Measurements from ENCODE around the gene NR2F2. TPM values are rescaled to one million over a fixed set of nuclear protein-coding genes. Genes with fewer than 3 reads are reported as not detected.

Gene NR2F2
- total and polyA plus RNA-seq, 8 donors: 7.0 to 25.6 (median 14.0) TPM

DNA sequence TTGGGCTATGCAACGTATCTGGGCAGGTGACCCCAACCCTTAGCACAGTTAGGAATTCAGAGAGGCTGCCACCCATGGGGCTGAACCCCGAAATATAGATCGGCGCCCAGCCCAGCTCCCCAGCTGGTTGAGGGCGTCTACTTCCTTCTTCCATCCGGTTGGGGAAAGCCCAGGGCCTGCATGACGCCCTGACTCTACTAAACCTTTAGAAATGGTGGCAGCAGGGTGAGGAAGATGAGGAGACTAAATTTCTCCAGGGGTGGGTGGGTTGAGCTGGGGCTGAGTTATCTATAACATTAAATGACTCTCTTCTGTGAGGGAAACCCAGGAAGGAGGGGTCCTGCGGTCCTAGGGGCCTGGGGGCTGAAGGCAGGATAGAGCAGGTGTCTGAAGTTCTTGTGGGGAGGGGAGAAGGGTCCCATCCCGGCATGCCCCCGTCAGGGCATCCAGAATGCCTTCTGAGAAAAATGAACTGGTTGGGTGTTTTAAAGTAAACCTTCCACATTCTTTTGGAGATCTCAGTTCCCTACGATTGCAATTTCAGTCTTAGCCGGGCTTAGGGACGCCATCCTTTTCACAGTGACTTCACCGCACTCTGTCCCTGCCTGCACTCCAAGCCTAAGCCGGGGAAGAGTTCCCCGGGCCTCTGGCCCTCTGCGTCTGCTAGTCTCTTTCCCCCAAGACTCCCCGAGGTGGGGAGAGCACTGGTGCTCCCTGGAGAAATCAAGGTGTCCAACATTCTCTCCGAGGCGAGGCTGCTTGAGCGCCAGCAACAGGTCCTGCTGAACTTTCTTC is 28.5 kb downstream of the NR2F2 start:
- H3K4me3 ChIP-seq: peak overlapping the region in 1 of 4 donors; percentile 42
- TF ChIP-seq, protein P1, sequence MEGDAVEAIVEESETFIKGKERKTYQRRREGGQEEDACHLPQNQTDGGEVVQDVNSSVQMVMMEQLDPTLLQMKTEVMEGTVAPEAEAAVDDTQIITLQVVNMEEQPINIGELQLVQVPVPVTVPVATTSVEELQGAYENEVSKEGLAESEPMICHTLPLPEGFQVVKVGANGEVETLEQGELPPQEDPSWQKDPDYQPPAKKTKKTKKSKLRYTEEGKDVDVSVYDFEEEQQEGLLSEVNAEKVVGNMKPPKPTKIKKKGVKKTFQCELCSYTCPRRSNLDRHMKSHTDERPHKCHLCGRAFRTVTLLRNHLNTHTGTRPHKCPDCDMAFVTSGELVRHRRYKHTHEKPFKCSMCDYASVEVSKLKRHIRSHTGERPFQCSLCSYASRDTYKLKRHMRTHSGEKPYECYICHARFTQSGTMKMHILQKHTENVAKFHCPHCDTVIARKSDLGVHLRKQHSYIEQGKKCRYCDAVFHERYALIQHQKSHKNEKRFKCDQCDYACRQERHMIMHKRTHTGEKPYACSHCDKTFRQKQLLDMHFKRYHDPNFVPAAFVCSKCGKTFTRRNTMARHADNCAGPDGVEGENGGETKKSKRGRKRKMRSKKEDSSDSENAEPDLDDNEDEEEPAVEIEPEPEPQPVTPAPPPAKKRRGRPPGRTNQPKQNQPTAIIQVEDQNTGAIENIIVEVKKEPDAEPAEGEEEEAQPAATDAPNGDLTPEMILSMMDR (IDR thresholded peaks at IDR 0.05): no peak
- DNase-seq: no peak
- no peak for ATAC-seq
- H3K9me3 ChIP-seq: no peaks in the 10 kb centered on the region
- no peaks in the 10 kb centered on the region for H3K36me3 ChIP-seq
- intact Hi-C loops (cut with DNase I): loop anchor here in 2 of 3 donors (10.0 kb wide), 2 partner anchors 876 to 1396 kb away; no protein-coding TSS in a partner anchor
- no peaks in the 10 kb centered on the region for H3K4me1 ChIP-seq
- no peak for FAIRE-seq
- H3K27me3 ChIP-seq: peaks cover 0 to 42% (median 5%) of the 10 kb centered on the region in 4 donors
- 53 to 60% methylated on average over 21 of the region's 21 CpGs for WGBS, 2 donors
- H3K27ac ChIP-seq: peak overlapping the region in 1 of 4 donors; percentile 11

GRCh38 chr15:96359616-96360521 is 29.4 kb downstream of the NR2F2 start:
- H3K4me1 ChIP-seq: no peaks in the 10 kb centered on the region
- FAIRE-seq: no peak
- intact Hi-C loops (cut with DNase I): loop anchor here in 2 of 3 donors (10.0 kb wide), 2 partner anchors 875 to 1395 kb away; no protein-coding TSS in a partner anchor
- H3K27ac ChIP-seq: peak overlapping the region in 2 of 4 donors; percentile 11 to 46
- peak overlapping the region in 3 of 4 donors; percentile 23 to 42 (median 24) for H3K4me3 ChIP-seq
- peak in 1 of 4 donors; percentile 11 for ATAC-seq
- H3K36me3 ChIP-seq: no peaks in the 10 kb centered on the region
- H3K27me3 ChIP-seq: peaks cover 0 to 42% (median 5%) of the 10 kb centered on the region in 4 donors
- TF ChIP-seq, protein P1 (IDR thresholded peaks at IDR 0.05): no peak
- no peak for DNase-seq
- H3K9me3 ChIP-seq: no peaks in the 10 kb centered on the region
- WGBS, 2 donors: 18 to 23% methylated on average over 55 to 57 of the region's 57 CpGs

DNA sequence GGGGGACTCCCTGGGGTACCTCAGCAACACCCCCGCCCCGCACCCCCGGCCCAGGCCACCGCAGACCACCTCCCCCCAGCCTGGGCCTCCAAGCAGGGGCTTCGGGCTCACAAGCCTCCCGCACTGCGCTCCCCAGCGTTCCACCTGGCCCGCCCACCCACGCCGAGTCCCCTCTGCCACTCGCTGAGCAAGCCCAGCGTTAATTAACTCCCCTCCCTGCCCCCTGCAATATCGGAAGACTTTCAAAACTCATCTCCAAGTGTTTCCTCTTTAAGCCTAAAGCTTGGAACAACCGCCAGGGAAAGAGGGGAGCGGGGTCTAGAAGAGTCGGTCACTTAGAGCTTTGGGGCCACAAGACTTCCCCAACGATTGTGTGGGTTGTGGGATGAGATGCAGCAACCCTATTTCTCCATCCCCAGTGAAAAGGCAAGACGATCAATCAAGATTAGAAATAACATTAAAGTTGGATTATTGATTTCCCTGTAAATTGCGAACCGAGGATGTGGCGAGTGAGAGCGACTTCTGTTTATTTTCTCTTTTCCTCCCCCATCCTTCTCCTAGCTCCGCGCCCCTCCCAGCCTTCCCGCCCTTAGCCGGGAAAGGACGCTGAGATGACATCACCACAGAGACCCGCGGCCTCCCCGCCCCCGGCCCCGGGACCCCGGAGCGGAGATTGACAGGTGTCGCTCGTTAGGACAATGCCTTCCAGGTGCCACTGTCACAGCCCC is 30.2 kb downstream of the NR2F2 start:
- no peaks in the 10 kb centered on the region for H3K4me1 ChIP-seq
- intact Hi-C loops (cut with DNase I): no loop called here
- TF ChIP-seq, protein P1 (IDR thresholded peaks at IDR 0.05): no peak
- ATAC-seq: no peak
- no peak for FAIRE-seq
- WGBS, 2 donors: 15% methylated on average over 35 to 37 of the region's 37 CpGs
- H3K4me3 ChIP-seq: peak overlapping the region in 2 of 4 donors; percentile 24 to 42
- DNase-seq: no peak
- H3K36me3 ChIP-seq: no peaks in the 10 kb centered on the region
- no peak overlapping the region for H3K27ac ChIP-seq
- no peaks in the 10 kb centered on the region for H3K9me3 ChIP-seq
- peaks cover 0 to 42% (median 5%) of the 10 kb centered on the region in 4 donors for H3K27me3 ChIP-seq

DNA sequence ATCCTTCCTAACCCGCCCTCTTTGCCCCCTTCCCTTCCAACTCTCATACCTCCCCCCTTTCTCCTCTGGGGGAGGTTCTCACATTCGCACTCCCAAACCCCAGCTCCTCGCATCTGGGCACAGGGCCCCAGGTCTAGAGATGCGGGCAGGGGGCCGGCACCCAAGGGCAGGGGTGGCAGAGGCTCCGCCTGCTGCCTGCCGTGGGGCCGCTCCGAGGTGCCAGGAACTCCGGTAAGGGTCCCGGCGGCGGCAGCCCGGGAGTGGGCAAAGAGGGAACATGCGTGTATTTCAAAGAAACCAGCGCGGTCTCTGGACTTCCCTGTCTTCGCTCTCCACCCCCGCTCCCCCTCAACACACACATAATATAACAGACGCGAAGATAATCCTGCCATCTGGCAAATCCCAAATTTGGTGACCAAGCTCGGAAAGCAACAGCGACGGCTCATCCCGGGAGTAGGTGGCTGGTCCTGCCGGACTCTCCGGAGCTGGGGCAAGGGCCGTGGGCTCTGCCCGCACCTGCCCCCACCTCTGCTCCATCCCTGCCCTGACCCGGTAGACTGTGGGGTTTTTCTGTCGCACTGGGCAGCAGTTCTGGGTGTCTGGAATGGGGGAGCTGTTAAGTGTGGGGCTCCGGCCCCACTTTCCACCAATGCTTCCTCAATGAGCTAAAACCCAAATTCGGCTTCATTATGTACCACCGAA is 31.0 kb downstream of the NR2F2 start:
- Histone ChIP-seq H3K4me1 (no peaks in the 10 kb centered on the region), H3K27ac (no peak overlapping the region), H3K27me3 (peaks cover 0 to 45% (median 5%) of the 10 kb centered on the region in 4 donors), H3K36me3 (no peaks in the 10 kb centered on the region), H3K4me3 (no peak overlapping the region), H3K9me3 (no peaks in the 10 kb centered on the region)
- ATAC-seq: no peak
- 36 to 40% methylated on average over 34 of the region's 34 CpGs for WGBS, 2 donors
- TF ChIP-seq, protein P1 (IDR thresholded peaks at IDR 0.05): no peak
- intact Hi-C loops (cut with DNase I): no loop called here
- no peak for DNase-seq
- no peak for FAIRE-seq
